Measurements from ENCODE around the gene STOX2.

Gene STOX2

GRCh38 chr4:183897193-183897592, 7.9 kb upstream of the STOX2 start:
- DNase-seq (ENCODE audit: low read depth in 2 of 2): no peak

DNA sequence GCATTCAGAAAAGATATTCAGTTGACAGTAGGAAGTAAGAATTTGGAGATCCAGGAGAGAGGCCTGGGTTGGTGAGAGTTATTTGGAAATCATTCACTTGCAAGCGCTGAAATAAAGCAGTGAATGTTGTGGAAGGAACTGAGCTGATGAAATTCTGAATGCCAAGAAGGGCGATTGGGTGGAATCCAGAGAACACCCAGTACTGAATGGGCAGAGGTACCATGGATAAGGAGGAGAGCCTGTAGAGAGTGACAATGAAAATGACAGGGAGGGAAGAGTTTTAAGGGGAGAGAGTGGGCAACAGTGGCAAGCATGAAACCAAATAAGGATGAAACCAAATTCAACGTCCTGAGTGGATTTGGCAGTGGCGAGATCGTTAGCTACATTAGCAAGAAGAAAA, 6.7 kb upstream of the STOX2 start:
- no peak for DNase-seq (ENCODE audit: low read depth in 2 of 2)

DNA sequence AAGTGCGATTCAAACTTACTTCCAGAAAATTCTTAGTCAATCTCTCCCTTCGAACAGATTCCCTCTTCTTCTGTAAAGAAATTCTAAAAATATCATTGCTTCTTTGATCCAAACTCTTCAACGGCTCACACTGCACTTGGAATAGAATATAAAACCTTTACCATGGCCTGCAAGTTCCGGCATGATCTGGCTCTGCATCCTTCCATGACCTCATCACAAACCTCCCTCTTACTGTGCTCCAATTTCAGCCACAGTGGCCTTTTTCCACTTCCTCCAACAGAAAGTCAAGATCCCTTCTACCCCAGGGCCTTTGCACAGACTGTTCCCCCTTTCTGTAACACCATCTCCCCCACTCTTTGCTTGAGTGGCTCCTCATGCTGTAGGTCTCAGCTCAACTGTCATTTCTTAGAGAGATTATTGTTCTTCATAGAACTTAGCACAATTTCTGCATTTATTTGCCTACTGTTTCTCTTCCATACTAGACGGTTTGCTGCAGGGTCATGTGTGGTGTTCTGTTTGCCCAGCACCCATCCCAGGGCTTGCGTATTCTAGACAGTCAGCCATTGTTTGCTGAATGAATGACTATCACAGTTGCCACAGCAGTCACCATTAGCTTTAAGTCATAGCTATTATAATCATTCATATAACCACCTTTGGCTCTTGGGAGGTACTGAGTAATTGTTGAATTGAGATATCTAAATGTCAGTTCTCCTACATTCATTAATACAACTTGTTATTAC, 1.9 kb upstream of the STOX2 start:
- DNase-seq (ENCODE audit: low read depth in 2 of 2): no peak

DNA sequence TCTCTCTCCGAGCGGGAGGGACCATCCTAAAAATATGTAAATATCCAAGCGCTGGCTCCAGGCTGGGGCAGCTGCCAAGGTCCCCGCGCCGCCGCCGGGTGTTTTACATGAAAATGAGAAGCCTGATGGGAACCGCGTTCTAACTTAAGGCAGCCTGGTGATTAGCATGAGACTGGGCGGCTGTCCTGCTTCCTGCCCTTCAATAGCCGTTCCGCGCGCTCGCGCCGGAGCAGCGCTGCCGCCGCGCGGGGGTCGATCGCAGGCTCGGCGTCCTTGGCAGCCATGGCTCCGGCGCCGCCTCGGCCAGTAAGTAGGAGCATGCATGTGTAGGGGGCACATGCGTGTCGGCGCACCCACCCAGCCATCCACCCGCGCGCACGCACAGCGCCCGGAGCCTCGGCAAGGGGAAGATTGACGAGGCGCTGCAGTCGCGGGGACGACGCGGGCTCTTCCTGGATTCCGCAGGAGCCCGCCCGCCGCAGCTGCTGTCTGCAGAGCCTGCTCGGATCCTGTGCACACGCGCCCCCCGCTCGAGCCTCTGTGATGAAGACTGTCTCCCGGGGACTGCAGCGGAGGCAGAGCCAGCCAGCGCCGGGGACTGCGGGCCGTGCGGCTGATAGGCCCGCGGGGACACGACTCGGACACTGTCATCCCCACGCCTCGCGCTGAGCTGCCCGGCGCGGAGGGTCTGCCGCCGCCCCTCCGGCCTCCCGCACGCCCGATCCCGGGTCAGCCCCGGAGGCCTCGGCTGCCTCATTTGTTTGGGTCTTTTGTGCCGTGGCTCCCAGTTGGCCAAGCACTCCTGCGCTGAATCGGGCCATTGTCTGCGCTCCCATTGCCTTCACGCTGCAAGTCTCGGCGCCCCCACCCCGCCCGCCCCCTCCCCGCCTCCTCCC, 734 bp downstream of the STOX2 start:
- no peak for DNase-seq (ENCODE audit: low read depth in 2 of 2)

DNA sequence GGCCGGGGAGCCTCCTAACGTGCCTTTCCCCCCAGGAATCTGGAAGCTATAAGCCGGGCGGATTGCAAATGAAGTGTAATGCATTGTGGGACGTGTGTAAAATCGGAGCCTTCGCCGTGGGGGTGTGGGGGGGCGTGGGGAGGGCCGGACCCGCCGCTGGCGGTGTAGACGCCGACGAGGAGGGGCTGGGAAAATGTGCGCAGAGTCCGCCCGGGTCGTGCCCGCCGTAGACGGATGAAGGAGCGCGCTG, 1.3 kb downstream of the STOX2 start:
- no peak for DNase-seq (ENCODE audit: low read depth in 2 of 2)

DNA sequence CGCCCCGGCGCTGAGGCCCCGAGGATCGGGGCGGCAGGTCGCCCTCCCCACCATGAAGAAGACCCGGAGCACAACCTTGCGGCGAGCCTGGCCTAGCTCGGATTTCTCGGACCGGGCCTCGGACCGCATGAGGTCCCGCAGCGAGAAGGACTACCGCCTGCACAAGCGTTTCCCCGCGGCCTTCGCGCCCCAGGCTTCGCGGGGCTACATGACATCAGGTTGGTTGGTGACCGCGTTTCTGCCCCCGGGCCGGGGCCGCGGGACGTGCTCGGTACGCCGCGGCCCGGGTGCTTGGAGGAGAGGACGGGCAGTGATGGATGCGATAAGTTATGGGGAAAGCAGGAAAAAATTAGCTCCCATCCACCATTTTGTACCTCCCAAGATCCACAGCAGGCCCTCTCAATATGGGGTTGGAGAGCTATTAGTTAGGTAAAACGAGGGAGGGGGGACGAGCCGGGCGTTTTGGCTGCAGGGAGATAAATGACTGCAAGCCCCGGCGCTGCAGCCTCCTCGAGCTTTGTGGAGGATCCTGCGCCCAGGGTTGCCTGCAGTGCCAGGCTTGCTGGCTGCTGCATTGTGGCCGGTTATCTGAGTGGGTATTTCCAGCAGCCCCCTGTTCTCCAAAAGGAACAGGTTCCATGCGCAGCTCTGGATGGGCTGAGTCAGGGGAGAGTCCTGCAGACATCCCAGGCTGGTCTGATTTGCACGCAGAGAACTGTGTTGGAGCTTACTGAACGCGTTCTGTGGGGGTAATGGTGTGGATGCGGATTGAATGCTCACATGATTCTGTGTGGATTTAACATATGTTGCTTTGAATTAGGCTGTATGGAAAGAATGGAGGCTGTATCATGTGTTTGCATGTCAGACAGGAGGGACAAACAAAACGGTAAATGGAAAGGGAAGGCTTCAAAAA, 1.9 kb downstream of the STOX2 start:
- no peak for DNase-seq (ENCODE audit: low read depth in 2 of 2)

DNA sequence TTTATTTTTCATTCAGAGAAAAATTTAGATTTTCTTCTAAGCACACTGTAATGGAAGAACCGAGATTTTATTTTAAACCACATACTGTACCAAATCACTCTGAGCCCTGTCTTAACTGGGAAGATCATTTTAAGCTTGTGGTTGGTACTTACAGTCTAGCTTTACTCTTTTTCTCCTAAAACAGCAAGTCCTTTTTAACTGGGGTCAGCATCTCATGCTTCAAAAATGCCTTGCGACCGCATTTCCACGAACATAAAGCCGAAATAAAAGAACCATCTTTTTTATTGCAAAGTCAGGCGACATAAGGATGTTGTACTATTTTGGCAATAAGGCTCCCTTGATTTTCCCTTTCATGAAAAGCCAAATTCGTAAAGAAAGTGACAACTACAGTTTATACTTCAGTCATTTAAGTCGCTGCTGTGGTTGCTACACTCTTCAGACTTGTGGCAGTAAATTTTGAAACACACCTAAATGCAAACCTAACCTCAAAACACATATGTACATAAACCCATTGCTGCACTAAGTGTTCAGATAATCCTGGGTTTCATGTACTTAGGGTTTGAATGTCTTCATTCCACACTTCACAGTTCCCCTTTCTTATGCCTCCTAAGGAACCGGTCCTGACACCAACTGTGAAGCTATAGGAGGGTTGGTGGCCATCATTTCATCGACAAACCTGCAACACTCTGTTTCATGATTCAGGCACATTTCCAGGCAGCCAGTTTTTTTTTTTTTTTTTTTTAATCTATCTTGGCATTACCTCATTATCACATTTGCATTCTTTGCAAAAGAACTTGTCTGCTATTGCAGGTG, 3.0 kb downstream of the STOX2 start:
- no peak for DNase-seq (ENCODE audit: low read depth in 2 of 2)

DNA sequence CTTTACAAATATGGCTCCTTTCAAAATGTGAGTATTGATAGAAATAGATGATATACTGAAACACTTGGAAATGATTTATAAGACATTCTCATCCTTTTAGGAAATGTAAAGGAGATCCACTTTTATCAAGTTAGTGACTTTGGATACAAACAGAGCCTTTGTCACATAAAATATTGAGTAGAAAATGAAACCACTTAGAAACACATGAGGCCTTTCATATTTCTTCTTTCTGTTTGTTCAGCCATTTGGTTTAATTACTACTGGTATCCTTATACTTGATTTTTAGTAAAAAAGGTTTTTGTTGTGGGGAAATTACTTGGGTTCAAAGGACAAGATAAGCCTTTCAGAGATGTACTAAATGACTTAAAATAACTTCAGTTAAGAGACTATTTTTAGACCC, 4.1 kb downstream of the STOX2 start:
- no peak for DNase-seq (ENCODE audit: low read depth in 2 of 2)

- DNase-seq (ENCODE audit: low read depth in 2 of 2): no peak
Measured at GRCh38 chr4:183909801-183910200, 4.7 kb downstream of the STOX2 start.

- DNase-seq (ENCODE audit: low read depth in 2 of 2): no peak
Measured at GRCh38 chr4:183912585-183912984, 7.5 kb downstream of the STOX2 start.

DNA sequence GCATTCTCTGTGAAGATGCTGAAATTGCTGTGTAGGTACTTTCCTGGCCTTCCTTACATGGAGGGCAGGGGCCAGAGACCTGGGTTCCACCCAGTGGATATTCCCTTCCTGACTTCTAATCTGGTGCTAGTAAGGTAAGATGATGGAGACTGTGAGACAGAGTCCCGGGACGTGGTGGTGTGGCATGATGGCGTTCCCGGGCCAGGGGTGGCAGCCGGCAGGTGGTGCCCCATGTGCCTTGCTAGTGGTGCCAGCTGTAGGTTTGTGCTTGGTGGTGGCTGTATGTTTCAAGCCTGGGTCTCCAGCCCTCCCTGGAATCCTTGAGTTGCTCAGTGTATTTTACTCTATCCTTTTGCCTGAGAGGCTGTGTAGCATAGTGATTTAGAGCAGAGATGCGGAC, 10.9 kb downstream of the STOX2 start:
- no peak for DNase-seq (ENCODE audit: low read depth in 2 of 2)

DNA sequence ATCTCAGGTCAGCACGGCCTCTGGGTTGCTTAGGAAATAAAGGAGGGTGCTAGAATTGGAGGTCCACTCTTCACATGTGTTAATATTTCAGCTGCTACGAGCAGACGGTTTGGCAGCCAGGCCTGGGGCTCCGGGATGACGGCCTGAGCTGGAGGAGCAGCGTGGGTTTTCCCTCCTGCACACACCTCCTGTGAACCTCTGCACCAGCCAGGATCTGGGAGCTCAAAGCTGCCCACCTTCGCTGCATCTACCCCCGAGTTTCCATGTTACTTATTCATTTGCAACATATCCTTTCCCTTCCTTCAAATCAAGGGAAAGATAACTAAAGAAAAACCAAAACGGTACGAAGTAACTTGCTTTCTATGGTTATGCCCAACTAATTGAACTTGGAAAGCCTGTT, 13.6 kb downstream of the STOX2 start:
- DNase-seq (ENCODE audit: low read depth in 2 of 2): no peak

- no peak for DNase-seq (ENCODE audit: low read depth in 2 of 2)
Measured at GRCh38 chr4:183919141-183919540, 14.0 kb downstream of the STOX2 start.

DNA sequence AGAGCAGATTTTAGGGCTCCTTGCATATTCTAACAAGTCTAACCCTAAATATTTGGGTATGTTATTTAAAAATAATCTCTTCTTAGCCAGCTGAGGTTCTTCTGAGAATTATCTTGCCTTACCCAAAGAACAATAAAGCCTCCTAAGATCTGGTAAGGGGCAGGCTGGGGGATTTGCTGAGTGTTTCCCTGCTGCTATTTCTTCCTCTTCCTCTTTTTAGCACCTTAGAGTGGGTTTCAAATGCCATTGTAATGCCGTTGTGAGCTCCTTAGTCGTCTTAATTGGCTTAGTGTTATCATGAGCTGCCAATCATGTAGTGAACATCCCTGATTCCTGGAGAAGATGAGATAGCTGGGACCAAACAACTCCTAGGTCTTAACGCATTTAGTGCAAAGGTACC, 15.4 kb downstream of the STOX2 start:
- DNase-seq (ENCODE audit: low read depth in 2 of 2): no peak

GRCh38 chr4:183921335-183921734, 16.2 kb downstream of the STOX2 start:
- DNase-seq (ENCODE audit: low read depth in 2 of 2): no peak

- no peak for DNase-seq (ENCODE audit: low read depth in 2 of 2)
Measured at GRCh38 chr4:183924362-183925044, 19.4 kb downstream of the STOX2 start.

- DNase-seq (ENCODE audit: low read depth in 2 of 2): no peak
Measured at GRCh38 chr4:183926950-183927349, 21.8 kb downstream of the STOX2 start.

DNA sequence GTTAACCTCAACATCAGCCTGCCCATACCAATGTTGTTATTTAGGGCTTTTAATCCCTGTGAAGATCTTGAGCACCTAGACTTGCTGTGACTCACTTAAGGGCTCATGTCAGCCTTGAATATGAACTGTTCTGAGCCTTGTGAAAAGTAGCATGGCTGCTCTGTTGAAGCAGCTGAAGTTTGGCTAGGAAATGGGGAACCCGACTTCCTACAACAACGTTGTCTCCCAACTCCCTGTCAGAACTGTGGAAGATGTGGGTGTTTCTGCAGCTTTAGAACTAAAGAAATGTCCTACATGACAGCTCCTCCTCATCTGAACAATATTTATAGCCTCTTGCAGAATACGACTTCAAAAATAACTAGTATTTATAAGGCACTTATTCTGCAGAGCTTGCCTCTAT, 27.5 kb downstream of the STOX2 start:
- no peak for DNase-seq (ENCODE audit: low read depth in 2 of 2)

DNA sequence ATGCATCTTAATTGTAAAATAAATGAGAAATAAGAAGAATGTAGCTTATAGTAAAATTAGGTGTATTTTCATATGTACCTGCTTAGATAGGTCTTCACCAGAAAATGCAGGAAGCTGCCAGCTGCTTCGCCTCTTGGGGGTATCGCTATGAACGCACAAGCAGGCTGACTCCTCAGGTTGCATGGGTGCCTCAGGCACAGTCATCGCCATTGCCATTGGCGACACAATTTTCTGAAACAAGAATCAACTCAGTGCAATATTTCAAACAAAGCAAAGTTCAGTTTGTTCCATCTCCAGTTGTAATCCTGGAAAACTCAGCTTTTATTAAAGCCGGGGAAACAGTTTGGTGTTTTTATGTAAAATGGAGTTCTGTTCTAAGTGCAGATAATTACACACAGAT, 29.7 kb downstream of the STOX2 start:
- no peak for DNase-seq (ENCODE audit: low read depth in 2 of 2)

GRCh38 chr4:183935355-183936005, 30.4 kb downstream of the STOX2 start:
- DNase-seq (ENCODE audit: low read depth in 2 of 2): no peak

All from stimulated activated CD8-positive, alpha-beta memory T cell treated with anti-CD3 and anti-CD28 coated beads, Interleukin-7, amount 100 ng/mL, for 4 hours (primary cell).